HG03354 (cell line): ENCODE measurements around the gene SLC13A2.
"Not testable (repeated sequence)": the region's sequence is repeated elsewhere in the genome, so short reads cannot be mapped to it uniquely, and the experiment has no call there.

Experiments used
- ATAC-seq: cut with Tn5 transposase; IDR thresholded peaks from one replicate; pipeline ENCODE4 v1.9.1; 2021; ENCODE audit warnings: mild to moderate bottlenecking; ENCODE audit not compliant: unreplicated experiment, poor library complexity, severe bottlenecking

Gene SLC13A2

GRCh38 chr17:28473542-28473941 lies at the start of gene SLC13A2:
TSS of gene SLC13A2 (plus strand) at chr17:28473644. CDS start at chr17:28473713, 69 bp downstream.
- no peak for ATAC-seq

- ATAC-seq, result no peak
These were observed 48.2 kb upstream of the SLC13A2 start for GRCh38 chr17:28425206-28425605.

- ATAC-seq, result no peak
These were observed 47.3 kb upstream of the SLC13A2 start for GRCh38 chr17:28426081-28426519.

- no peak for ATAC-seq
These were observed 46.1 kb upstream of the SLC13A2 start for GRCh38 chr17:28427371-28427770.

- not testable (repeated sequence) for ATAC-seq
These were observed 45.5 kb upstream of the SLC13A2 start for GRCh38 chr17:28427982-28428381.

- ATAC-seq, result no peak
These were observed 39.7 kb upstream of the SLC13A2 start for GRCh38 chr17:28433721-28434120.

GRCh38 chr17:28434326-28434725 lies 39.1 kb upstream of the SLC13A2 start:
- not testable (repeated sequence) for ATAC-seq

- ATAC-seq, result no peak
These were observed 29.4 kb upstream of the SLC13A2 start for GRCh38 chr17:28443901-28444638.

- ATAC-seq, result no peak
These were observed 26.6 kb upstream of the SLC13A2 start for GRCh38 chr17:28446716-28447395.

GRCh38 chr17:28447396-28447760 lies 26.1 kb upstream of the SLC13A2 start:
- no peak for ATAC-seq

- no peak for ATAC-seq
These were observed 23.6 kb upstream of the SLC13A2 start for GRCh38 chr17:28449859-28450258.

GRCh38 chr17:28457890-28458289 lies 15.6 kb upstream of the SLC13A2 start:
- ATAC-seq, result no peak

- not testable (repeated sequence) for ATAC-seq
These were observed 14.6 kb upstream of the SLC13A2 start for GRCh38 chr17:28458881-28459280.

GRCh38 chr17:28460901-28461300 lies 12.5 kb upstream of the SLC13A2 start:
- ATAC-seq, result no peak

GRCh38 chr17:28466001-28466400 lies 7.4 kb upstream of the SLC13A2 start:
- no peak for ATAC-seq

GRCh38 chr17:28466521-28467048 lies 6.9 kb upstream of the SLC13A2 start:
- no peak for ATAC-seq

GRCh38 chr17:28467456-28468025 lies 5.9 kb upstream of the SLC13A2 start:
- no peak for ATAC-seq

- ATAC-seq, result not testable (repeated sequence)
These were observed 5.3 kb upstream of the SLC13A2 start for GRCh38 chr17:28468033-28468735.

GRCh38 chr17:28468781-28469180 lies 4.7 kb upstream of the SLC13A2 start:
- ATAC-seq, result peak; percentile 51

GRCh38 chr17:28469376-28469775 lies 4.1 kb upstream of the SLC13A2 start:
- ATAC-seq, result no peak
